Astrocyte of the spinal cord (primary cell): ENCODE measurements around the gene PDE5A.

Experiments
- DNase-seq: peaks from one replicate; pipeline ENCODE4 v3.0.0; 2011; ENCODE audit warnings: low read depth, low spot score
- H3K4me3 ChIP-seq: 2 replicates; pipeline ENCODE4 v1.5.1; 2011; ENCODE audit warnings: low read depth, mild to moderate bottlenecking, low read length, moderate library complexity
- CTCF ChIP-seq: IDR thresholded peaks from 2 replicates; pipeline ENCODE4 v1.5.1; 2012; ENCODE audit warnings: low read depth, mild to moderate bottlenecking, low read length, inconsistent platforms
- in situ Hi-C: cut with HindIII; loops from 2 replicates; pipeline ENCODE4 v1.10.0; 2017; ENCODE audit warnings: low sequenced_read_pairs

Gene PDE5A

DNA sequence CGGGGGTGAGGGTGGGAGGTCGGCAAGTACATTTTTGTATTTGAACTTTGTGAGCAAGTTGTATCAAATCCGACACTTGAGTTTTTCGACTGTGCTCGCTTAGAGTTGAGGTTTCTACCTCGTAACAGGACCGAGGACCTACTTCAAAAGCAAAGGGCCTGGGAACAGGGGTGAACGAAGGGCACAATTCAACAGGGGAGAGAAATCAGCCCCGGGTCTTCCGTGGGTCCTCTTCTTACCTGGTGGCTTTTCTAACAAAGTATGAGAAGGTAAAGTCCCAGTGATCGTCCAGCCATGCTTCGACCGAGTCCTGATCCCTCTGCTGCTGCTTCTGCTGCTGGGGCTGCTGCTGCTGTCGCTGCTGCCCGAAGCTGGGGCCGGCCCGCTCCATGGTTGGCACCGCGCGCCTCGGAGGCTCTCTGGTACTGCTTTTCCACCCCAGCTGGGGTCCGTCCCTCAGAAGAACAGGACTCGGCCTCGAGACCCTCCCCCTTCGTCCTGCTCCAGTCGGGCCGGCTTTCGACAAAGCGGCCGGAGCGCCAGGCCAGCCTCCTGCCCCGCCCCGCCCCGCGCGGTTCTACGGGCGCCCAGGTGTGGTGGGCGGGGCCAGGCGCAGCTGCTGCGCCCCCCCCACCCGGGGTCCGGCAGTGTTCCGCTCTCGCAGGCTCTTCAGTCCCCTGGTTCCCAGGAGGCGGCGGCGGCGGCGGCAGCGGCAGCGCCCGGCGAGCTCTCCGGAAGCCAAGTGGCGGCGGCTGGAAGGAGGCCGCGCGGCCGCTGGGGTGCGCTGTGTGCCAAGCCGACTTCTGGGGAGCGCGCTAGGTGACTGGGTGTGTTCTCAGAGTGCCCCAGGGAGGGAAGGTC, at the start of gene PDE5A:
PDE5A (minus strand) TSS at position 524 of the 861 bp plus-strand sequence; CDS start at position 391, 133 bp downstream.
- peak; percentile 82 for DNase-seq
- TF ChIP-seq CTCF: peak; percentile 78
- H3K4me3 ChIP-seq: peak within 1 kb of the TSS; percentile 79
- in situ Hi-C loops: no loop called here

DNA sequence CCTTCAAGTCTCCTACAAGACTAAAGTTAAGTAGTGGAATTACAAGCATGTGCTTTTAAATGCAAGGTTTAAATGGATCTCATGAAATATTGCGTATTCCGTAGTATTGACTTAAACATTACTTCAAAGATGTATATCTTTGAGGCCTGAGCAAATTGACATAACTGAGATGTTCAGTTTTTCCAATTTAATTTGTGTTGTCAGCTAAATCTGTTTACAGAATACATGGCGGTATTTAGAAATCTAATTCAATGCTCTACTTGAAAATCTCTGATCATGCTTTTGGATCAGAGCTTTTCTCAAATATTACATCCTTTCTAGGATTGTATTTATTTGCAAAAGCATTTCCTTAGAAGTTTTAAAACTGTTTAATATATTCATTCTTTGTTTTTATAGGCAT, 47.5 kb upstream of the PDE5A start:
- no peak for DNase-seq
- TF ChIP-seq CTCF: no peak
- H3K4me3 ChIP-seq: no peak overlapping the region
- in situ Hi-C loops: no loop called here

GRCh38 chr4:119675391-119675790, 46.8 kb upstream of the PDE5A start:
- no peak overlapping the region for H3K4me3 ChIP-seq
- TF ChIP-seq CTCF: no peak
- in situ Hi-C loops: no loop called here
- DNase-seq: no peak

GRCh38 chr4:119672938-119673337, 44.3 kb upstream of the PDE5A start:
- in situ Hi-C loops: no loop called here
- DNase-seq: no peak
- no peak for TF ChIP-seq CTCF
- no peak overlapping the region for H3K4me3 ChIP-seq

GRCh38 chr4:119672086-119672485, 43.5 kb upstream of the PDE5A start:
- in situ Hi-C loops: no loop called here
- TF ChIP-seq CTCF: no peak
- no peak overlapping the region for H3K4me3 ChIP-seq
- no peak for DNase-seq

DNA sequence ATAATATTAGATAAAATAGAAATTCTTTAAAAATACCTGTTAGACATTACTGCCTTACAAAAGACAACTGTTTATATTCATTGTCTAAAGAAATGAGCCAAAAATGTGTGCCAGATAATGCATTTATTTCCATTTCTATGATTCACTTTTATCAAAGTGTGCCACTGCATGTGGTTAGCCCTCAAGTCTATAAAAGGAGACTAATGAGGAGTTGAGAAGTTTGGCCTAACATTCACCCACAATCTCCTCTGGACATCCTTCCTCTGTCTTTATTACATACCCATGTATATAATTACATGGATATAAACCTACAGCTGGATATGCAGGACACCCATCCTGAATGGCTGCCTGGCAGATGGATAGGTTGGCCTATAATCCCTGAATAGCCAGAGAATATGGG, 42.6 kb upstream of the PDE5A start:
- in situ Hi-C loops: no loop called here
- no peak for TF ChIP-seq CTCF
- DNase-seq: no peak
- no peak overlapping the region for H3K4me3 ChIP-seq
